ENCODE measurements around the gene KRTAP13-2. TPM values are rescaled to one million over a fixed set of nuclear protein-coding genes. Genes with fewer than 3 reads are reported as not detected.
A peak's percentile ranks its signal among the peaks of the same experiment; 100 is the strongest.

The KRTAP13-2 gene
- total RNA-seq, 1 experiment from 2014 or later: not detected

- no peak overlapping the region for H2BK5ac ChIP-seq (ENCODE audit: insufficient read length, low read length)
- H4K20me1 ChIP-seq (ENCODE audit: control insufficient read depth, insufficient read depth, insufficient read length): no peaks in the 10 kb centered on the region
- no peak overlapping the region for H2BK20ac ChIP-seq (ENCODE audit: low read depth, low read length, poor library complexity, severe bottlenecking)
- Mint-ChIP-seq H3K27ac (peak overlapping the region in 1 of 3 experiments; percentile 87; a peak in 3 of 7 replicates), H3K9me3 (peaks cover 9% of the 10 kb centered on the region in 2 experiments), H3K4me3 (no peak overlapping the region; a peak in 2 of 5 replicates), H3K4me1 (peaks cover 2 to 7% of the 10 kb centered on the region in 2 experiments), H3K27me3 (ENCODE audit: low read depth) (no peaks in the 10 kb centered on the region; the same call in 1 of the 2 replicates), H3K36me3 (ENCODE audit: insufficient read depth in 1 of 3, low read depth in 3 of 3) (peaks cover 0 to 9% (median 0%) of the 10 kb centered on the region in 3 experiments; a peak in 2 of 7 replicates)
- H2BK120ac ChIP-seq (ENCODE audit: low read depth, low read length, poor library complexity, severe bottlenecking): no peak overlapping the region
- H3K14ac ChIP-seq (ENCODE audit: insufficient read depth, low read length): no peak overlapping the region
- H3K9me3 ChIP-seq (ENCODE audit: control insufficient read depth, low read depth, low read length): no peaks in the 10 kb centered on the region
- H3K4ac ChIP-seq (ENCODE audit: low read depth, low read length): no peak overlapping the region
- H4K91ac ChIP-seq (ENCODE audit: insufficient read length, low read depth, low read length): no peak overlapping the region
- TF ChIP-seq CTCF (conservative IDR thresholded peaks at IDR 0.05): peak; percentile 75
- H3K4me2 ChIP-seq (ENCODE audit: insufficient read depth, insufficient read length, low read length): peak overlapping the region; percentile 12
- H3K4me1 ChIP-seq (ENCODE audit: insufficient read depth, low read length): no peaks in the 10 kb centered on the region
- no peak overlapping the region for H3K18ac ChIP-seq (ENCODE audit: insufficient read length, low read depth, low read length)
- H3K79me2 ChIP-seq (ENCODE audit: insufficient read depth, low read length): no peaks in the 10 kb centered on the region
- no peak overlapping the region for H2BK15ac ChIP-seq (ENCODE audit: low read depth, low read length)
- H2AK5ac ChIP-seq (ENCODE audit: insufficient read length, low read length): no peak overlapping the region
- no peak overlapping the region for H3K27ac ChIP-seq (ENCODE audit: insufficient read length, low read depth, low read length)
- H3K23ac ChIP-seq (ENCODE audit: insufficient read length, low read depth, low read length): no peak overlapping the region
- no peak overlapping the region for H3K9ac ChIP-seq (ENCODE audit: extremely low read depth, insufficient read length, low read length)
- no peak overlapping the region for H3T11ph ChIP-seq (ENCODE audit: low read length)
- H4K8ac ChIP-seq (replicated peaks; ENCODE audit: insufficient read length, low read depth, low read length): no peak overlapping the region
- no peaks in the 10 kb centered on the region for H3K23me2 ChIP-seq (ENCODE audit: insufficient read length, low read depth, low read length, poor library complexity, severe bottlenecking)
- peak; percentile 98 for DNase-seq
- H3K79me1 ChIP-seq (ENCODE audit: insufficient read depth, low read depth, low read length, poor library complexity, severe bottlenecking): no peaks in the 10 kb centered on the region
- H3K27me3 ChIP-seq (ENCODE audit: insufficient read depth, low read length): no peaks in the 10 kb centered on the region
- H2AFZ ChIP-seq (ENCODE audit: low read length): peak overlapping the region; percentile 94
- no peak overlapping the region for H3K56ac ChIP-seq (ENCODE audit: insufficient read length, low read depth, low read length)
- WGBS (ENCODE audit: extremely low coverage, insufficient read length, low lambda C conversion rate): no CpG with 5 or more reads among the region's 14 CpGs
- no peak overlapping the region for H2BK12ac ChIP-seq (ENCODE audit: insufficient read length, low read depth, low read length)
- H4K5ac ChIP-seq (ENCODE audit: insufficient read length, low read depth, low read length): no peak overlapping the region
Measured at GRCh38 chr21:30408782-30409494, 36.9 kb upstream of the KRTAP13-2 start.
